GM19324 (cell line): Measurements from ENCODE around the gene CHAT.
A peak's percentile ranks its signal among the peaks of the same experiment; 100 is the strongest.

ENCODE experiments used
- ATAC-seq: cut with Tn5 transposase; IDR thresholded peaks from one replicate; pipeline ENCODE4 v1.9.1; 2021; ENCODE audit warnings: mild to moderate bottlenecking, moderate library complexity; ENCODE audit not compliant: unreplicated experiment, low FRiP score

Gene CHAT

GRCh38 chr10:49613882-49614241 is at the start of gene CHAT:
CHAT (plus strand) TSS chr10:49614037; CDS start chr10:49614190, 153 bp downstream.
- ATAC-seq, result no peak

GRCh38 chr10:49564461-49565009 is 49.3 kb upstream of the CHAT start:
- no peak for ATAC-seq

GRCh38 chr10:49567810-49568209 is 46.0 kb upstream of the CHAT start:
- ATAC-seq, result no peak

- ATAC-seq, result no peak
Measured at GRCh38 chr10:49568235-49568634, 45.6 kb upstream of the CHAT start.

DNA sequence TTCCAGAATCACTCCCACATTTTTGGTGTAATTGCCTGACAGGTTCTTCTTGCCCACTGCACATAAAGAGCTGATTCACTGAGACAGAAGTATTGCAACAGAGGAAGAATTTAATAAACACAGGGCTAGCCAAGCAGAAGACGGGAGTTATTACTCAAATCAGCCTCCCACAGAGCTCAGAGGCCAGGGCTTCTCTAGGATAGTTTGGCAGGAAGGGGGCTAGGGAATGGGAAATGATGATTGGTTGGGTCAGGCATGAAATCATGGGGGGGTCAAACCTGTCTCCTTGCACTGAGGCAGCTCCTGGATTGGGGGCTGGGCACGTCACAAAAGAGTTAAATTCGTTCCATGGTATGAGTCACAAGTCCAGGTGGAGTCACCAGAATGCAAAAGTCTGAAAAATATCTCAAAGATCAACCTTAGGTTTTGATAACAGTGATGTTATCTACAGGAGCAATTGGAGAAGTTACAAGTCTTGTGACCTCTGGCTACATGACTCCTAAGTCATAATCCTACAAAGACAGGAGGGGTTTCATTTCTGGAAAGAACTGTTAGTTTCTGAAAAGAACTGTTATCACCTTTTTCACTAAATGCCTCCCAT is 44.7 kb upstream of the CHAT start:
- ATAC-seq, result no peak

GRCh38 chr10:49571388-49571787 is 42.4 kb upstream of the CHAT start:
- no peak for ATAC-seq

DNA sequence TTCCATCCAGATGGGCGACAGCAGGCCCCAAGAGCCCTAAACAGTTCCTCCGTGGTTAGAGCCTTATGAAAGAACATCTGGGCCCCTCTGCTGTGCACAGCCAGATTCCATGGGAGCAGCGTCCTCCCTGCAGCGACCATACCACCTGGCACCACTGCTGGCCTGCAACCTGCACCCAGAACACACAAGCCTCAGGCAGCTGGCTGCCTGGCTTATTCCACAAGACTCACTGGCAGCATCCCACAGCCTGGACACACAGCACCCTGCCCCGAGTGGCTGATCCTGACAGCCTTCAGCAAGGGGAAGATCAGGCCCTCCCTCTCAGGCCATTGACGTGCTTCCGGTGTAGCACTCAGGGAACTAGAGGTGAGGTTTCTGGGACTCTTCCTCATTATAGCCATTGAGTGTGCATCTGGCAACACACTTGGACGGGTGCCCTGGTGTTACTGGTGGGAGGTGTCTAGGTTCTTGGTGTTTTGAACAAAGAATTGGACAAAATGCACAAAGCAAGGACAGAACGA is 41.2 kb upstream of the CHAT start:
- no peak for ATAC-seq

- ATAC-seq, result no peak
Measured at GRCh38 chr10:49575489-49576072, 38.3 kb upstream of the CHAT start.

- no peak for ATAC-seq
Measured at GRCh38 chr10:49577182-49577925, 36.5 kb upstream of the CHAT start.

GRCh38 chr10:49578392-49578791 is 35.4 kb upstream of the CHAT start:
- ATAC-seq, result no peak

- ATAC-seq, result no peak
Measured at GRCh38 chr10:49579621-49580020, 34.2 kb upstream of the CHAT start.

DNA sequence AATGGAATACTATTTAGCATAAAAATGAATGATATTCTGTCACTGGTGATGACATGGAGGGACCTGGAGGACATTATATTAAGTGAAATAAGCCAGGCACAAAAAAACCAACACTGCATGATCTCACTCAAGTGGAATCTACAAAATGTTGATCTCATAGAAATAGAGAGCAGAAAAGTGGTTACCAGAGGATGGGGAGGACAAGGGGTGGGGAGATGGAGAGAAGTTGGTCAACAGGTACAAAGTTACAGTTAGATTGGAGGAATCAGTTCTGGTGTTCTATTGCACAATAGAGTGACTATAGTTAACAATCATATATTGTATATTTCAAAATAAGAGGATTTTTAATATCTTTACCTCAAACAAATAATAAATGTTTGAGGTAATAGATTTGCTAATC is 28.4 kb upstream of the CHAT start:
- no peak for ATAC-seq

DNA sequence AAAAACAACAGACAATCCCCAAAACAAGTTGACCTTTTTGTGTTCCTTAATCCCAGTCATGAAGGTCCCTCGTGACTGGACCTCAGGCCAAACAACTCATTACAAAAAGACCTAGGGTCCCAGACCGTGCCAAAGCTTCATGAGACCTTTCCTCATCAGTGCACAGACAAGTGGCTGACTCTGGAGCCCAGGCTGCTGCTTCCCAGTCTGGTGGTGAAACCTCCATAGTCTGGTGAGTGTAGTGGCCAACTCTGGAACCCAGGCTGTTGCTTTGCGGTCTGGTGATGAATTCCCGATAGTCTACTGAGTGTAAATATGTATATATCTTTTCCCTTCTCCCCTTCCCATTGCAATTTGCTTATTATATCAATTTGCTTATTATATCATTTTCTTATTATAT is 25.9 kb upstream of the CHAT start:
- no peak for ATAC-seq

DNA sequence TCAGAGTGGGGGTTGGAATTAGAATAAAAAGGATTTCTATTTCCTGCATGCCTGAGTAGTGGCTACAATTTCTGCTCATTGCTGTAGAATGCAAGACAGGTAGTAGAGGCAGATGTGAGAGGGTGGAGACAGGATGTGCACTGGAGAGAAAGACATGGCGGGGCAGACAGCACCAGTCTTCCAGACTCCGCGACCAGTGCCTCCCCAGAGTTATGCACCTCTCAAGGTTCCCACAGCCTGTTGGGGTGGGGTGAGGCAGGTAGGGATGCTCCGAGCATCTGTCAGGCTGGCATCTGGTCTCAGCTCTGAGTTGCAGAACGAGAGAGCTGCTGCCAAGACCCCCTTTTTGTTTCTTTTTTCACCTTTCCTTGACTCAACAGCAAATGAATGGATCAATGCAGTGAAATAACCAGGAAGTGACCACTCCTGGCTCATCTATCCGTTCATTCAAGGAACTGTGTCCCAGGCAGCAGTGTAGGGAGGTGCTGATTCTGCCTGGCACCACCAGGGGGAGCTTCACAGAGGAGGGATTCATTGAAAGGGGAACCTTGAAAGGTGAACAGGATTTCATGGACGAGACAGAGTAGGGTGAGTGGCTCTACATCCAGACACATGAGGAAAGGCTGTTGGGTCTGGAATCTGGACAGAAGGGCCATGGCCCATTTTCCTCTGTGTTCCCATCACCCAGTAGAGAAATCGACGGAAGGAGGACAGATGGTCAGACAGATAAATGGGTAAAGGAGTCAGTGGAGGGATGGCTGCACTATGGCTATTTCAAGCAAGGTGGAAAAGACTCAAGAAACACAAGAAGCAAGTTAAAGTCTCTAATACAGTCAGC is 20.9 kb upstream of the CHAT start:
- ATAC-seq, result peak; percentile 57

GRCh38 chr10:49593564-49593875 is 20.3 kb upstream of the CHAT start:
- no peak for ATAC-seq

DNA sequence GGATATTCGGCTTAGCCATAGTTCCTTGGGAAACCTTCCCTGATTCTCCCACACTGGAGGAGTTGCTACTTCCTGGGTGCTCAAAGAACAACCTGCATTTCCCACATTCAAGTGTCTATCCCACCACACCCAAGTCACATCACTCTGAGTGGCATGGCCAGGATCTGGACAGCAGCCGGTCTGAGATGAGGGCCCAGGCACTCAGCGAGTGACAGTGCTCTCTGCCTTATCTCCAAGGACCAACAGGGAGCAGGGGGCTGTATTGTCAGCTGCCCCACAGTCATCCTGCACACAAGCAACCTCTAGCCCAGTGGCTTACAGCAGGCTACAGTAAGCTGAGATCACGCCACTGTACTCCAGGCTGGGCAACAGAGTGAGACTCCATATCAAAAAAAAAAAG is 19.8 kb upstream of the CHAT start:
- no peak for ATAC-seq

GRCh38 chr10:49594594-49594993 is 19.2 kb upstream of the CHAT start:
- ATAC-seq, result no peak

GRCh38 chr10:49595003-49595712 is 18.7 kb upstream of the CHAT start:
- no peak for ATAC-seq

DNA sequence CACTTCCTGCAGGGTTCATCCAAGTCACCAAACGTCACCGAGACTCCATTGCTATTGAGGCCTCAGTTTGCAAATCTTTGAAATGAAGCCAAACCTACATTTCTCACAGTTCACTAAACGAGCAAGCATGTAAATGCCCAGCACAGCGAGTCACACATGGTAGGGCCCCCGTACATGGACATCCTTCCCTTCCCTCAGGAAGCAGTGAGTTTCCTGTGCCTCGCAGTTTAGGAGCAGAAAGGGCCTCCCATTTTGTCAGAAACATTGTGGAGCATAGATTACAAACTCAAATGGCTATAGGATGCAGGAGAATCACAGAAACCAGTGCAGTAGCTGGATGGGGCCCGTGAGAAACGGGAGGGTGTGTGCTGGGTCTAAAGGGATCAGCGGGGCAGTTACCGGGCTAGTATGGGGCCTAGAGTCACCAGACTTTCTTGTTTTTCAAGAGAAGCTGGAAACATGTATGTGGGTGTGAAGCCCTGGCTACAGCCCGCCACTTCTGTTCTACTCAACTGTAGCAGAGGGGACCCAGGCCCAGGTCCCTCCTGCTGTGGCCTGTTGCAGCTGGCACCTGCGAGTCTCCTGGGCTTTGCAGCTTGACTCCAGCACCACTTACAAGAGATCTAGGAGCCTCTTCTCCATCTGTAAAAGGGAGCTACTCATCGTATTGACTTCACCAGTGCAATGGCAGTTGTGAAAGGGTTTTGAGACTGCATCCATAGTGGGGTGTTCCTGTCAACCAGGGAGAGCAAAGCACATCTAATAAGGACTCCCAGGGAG is 17.9 kb upstream of the CHAT start:
- ATAC-seq, result no peak

DNA sequence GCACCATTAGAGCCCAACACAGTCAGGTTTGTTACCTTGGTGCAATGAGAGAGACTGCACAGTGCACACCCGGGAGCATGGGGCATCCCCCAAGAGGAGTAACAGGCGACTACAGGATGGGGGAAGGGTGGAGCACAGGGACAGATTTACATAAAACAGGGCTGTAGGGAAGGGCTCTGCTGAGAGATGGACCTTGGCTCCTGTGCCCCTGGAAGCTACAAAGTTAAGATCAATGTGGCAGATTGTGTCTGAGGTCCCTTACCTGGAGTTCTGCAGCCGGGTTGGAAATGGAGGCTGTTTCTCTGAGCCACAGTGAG is 17.4 kb upstream of the CHAT start:
- no peak for ATAC-seq
